Left cardiac atrium (tissue), 4 donors: ENCODE results near the gene POTEF. TPM values are rescaled to one million over a fixed set of nuclear protein-coding genes. Genes with fewer than 3 reads are reported as not detected.
A peak's percentile ranks its signal among the peaks of the same experiment; 100 is the strongest.
"Not testable (repeated sequence)": the region's sequence is repeated elsewhere in the genome, so short reads cannot be mapped to it uniquely, and the experiment has no call there.

ENCODE experiments used
- ATAC-seq, 2 donors: fragments of 200-7000 bp; cut with Tn5 transposase; one replicate each; pipeline ENCODE4 v1.9.1; 2020; ENCODE audit warnings: mild to moderate bottlenecking in 2 of 2, moderate library complexity in 2 of 2
- DNase-seq: peaks from one replicate; pipeline ENCODE4 v3.0.0-alpha.2; 2020
- intact Hi-C, 2 donors: fragments of 100-400 bp; cut with DNase I; formaldehyde crosslinking; loops; one replicate each; pipeline versions ENCODE4 v1.14.1 to v1.15.1; 2022 to 2023
- long read RNA-seq: library from polyadenylated mRNA; unstranded; transcript quantifications from one replicate; pipeline ENCODE4 v2.0.0, GENCODE V29; 2021
- total RNA-seq, 2 donors: library from RNA; stranded (reverse); fragmentation: NEBNext Ultra II Directional; extraction: Animal tissue kit (Norgen Biotek cat#: 25700); gene quantifications; one replicate each; pipeline ENCODE4 v1.2.1, GENCODE V29; 2021
- donor health status: DM: no; HTN: yes; CAD: no.
- donor health status: DM: no; HTN: yes; CAD: no; lungs with severe emphysema.
- donor health status: DM: yes; HTN: yes; CAD: no.
- donor health status: Dilated cardiomyopathy.

POTEF gene
- not detected for total RNA-seq
- long read RNA-seq = 0 reads

DNA sequence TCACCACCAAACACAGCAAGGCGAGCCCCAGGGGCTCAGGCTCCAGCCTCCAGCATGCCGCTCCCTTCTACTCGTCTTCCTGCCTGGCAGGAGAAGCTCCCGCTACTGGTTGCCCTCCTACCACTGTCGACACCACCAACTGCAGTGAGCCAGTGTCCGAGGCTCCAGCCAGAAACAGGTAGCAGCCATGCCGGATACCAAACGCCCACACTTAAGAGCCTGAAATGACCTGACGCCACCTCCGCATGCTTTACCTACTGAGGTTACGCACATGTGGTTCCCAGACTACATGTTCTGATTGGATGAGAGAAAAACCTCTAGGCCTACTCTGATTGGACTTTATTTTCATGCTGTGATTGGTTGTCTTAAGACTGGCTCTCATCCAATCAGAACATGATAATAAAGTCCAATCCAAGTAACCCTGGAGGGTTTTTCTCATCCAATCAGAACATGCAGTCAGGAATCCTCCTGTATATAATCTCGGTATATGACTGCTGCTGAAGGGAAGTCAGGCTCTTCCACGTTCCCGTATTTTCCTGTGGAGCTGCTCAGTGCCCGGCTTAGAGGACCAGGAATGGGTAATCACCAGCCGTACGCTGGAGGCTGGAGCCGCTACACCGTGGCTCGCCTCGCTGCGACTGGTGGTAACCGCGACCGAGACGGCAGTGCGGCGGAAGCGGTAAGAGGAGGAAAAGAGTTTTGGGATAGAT, at the start of gene POTEF:
Gene POTEF (minus strand): TSS at position 103 of the 710 bp plus-strand sequence. CDS start 8,707 bp downstream, outside the sequence.
- ATAC-seq, intact Hi-C loops, DNase-seq: not testable (repeated sequence)

- intact Hi-C loops, DNase-seq, ATAC-seq: not testable (repeated sequence)
These were observed 45.8 kb upstream of the POTEF start for GRCh38 chr2:130174866-130175265.

GRCh38 chr2:130169896-130170295, 40.9 kb upstream of the POTEF start:
- intact Hi-C loops = no loop called here
- ATAC-seq (no peak), DNase-seq (no peak)

DNA sequence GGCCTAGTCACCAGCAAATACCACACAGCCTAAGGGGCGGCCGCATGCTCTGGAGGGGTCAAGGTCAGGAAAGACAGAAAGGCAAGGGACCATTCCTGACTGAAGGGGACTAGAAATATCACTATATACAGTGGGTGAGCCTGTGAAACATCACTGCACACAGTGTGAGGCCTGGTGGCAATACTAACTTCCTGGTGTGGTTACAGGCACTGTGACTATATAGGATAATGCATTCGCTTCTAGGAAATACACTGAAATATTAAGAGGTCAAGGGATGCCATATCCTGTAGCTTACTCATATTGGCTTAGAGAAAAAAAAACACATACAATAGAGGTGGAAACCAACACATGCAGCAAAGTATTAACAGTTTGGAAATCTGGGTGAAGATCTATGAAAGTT, 40.1 kb upstream of the POTEF start:
- intact Hi-C loops, ATAC-seq, DNase-seq: not testable (repeated sequence)

DNA sequence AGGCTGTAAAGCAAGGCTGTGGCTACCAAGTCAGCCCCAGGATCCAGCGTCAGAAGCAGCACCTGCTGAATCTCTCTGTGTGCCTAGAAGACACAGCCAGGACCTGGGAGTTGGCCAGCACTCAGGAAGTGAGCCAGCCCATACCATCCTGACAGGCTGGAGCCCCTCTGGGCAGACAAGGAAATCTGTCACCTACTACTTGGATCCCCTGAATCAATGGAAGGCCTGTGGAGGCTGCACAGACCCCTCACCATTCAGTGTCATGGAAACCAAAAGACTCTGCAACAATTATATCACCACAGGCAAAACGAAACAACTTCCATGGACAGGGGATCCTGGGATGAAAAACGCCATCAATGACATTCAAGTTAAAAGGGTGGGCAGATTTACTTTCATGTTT, 37.6 kb upstream of the POTEF start:
- ATAC-seq, DNase-seq, intact Hi-C loops: not testable (repeated sequence)

DNA sequence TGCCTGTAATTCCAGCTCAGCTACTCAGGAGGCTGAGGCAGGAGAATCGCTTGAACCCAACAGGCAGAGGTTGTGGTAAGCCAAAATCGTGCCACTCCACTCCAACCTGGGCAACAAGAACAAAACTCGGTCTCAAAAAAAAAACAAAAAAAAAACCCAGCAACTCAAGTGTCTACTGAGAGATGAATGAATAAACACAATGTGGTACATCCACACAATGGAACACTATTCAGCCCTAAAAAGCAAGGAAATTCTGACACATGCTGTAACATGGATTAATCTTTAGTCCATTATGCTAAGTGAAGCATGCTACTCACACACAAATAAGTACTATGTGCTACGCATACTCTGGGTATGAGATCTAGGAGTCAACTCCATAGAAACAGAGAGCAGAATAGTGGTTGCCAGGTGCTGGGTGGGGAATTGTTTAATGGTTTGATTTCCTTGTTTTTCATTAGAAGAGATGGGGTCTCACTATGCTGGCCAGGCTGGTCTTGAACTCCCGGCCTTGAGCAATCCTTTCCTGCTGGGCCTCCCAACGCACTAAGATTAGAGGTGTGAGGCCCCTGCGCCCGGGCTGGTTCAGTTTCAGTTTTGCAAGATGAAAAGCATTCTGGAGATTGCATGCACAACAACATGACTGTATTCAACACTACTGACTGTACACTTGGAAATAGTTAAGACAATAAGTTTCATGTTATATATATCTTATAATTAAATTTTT, 36.4 kb upstream of the POTEF start:
- ATAC-seq = no peak
- intact Hi-C loops = no loop called here
- DNase-seq = no peak

GRCh38 chr2:130162968-130163367, 33.9 kb upstream of the POTEF start:
- DNase-seq = no peak
- no peak for ATAC-seq
- intact Hi-C loops = no loop called here

GRCh38 chr2:130162486-130162885, 33.5 kb upstream of the POTEF start:
- intact Hi-C loops, ATAC-seq, DNase-seq: not testable (repeated sequence)

- DNase-seq (peak; percentile 46), ATAC-seq (peak; percentile 75 to 81)
- intact Hi-C loops = not testable (repeated sequence)
These were observed 32.0 kb upstream of the POTEF start for GRCh38 chr2:130160838-130161705.

DNA sequence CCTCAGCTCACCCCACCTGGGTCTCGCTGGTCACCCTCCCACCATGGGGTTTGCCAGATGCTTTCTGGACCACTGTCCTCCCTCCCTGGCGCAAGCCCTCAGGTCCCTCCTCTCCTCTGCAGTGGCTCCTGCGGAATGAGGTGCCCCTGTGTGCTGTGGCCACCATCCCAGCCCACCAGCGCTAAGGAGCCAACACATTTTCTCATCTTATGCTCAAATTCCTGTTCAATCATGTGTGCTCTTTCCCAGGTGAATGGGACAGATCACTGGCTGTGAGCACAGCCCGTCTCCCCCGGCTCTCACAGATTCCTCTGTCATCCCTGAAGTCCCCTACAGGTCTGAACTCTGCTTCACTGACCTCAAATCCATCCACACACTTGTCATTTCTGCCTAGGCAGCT, 31.1 kb upstream of the POTEF start:
- intact Hi-C loops = no loop called here
- ATAC-seq = no peak
- no peak for DNase-seq

GRCh38 chr2:130159376-130159775, 30.4 kb upstream of the POTEF start:
- intact Hi-C loops = loop anchor here in 1 of 2 donors (5.0 kb wide), 1 partner anchor 173 kb away; no protein-coding TSS in a partner anchor
- not testable (repeated sequence) for DNase-seq, ATAC-seq

DNA sequence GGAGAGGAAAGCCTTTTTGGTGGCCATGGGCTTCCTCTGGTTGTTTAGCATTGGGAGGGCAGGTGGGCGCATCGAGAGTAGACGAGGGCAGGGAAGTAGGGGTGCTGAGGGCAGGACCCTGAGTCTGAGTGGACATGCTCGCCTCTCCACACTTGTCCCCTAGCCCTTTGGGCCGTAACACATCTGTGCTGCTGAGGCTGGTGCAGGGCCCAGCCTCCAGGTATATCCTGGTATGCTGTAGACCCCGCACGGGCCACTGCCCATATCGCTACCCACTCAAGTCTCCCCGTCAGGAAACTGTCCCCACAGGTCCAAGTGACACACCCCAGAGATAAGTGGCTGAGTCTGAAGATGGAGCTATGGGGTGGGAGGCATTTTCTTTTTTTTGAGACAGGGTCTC, 29.6 kb upstream of the POTEF start:
- no peak for DNase-seq
- intact Hi-C loops = loop anchor here in 1 of 2 donors (5.0 kb wide), 1 partner anchor 174 kb away; no protein-coding TSS in a partner anchor

DNA sequence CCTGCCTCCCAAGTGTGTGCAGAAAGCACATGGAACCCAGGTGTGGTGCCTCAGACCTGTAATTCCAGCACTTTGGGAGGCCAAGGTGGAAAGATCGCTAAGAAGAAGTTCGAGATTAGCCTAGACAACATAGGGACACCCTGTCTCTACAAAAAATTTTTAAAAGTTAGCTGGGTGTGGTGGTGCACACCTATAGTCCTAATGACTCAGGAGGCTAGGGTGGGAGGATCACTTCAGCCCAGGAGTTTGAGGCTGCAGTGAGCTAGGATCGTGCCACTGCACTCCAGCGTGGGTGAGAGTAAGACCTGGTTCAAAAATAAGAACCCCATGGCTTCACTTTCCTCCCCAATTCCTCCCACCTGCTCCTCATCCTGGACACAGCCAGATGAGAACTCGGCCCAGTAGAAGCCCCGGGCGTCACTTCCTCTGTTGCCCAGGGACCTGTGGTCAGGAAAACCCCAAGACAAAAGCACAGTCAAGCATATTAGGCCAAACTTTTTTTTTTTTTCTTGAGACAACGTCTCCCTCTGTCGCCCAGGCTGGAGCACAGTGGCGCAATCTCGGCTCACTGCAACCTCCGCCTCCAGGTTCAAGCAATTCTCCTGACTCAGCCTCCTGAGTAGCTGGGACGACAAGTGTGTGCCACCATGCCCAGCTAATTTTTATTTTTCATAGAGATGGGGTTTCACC, 28.9 kb upstream of the POTEF start:
- intact Hi-C loops = loop anchor here in 1 of 2 donors (5.0 kb wide), 1 partner anchor 174 kb away; no protein-coding TSS in a partner anchor
- not testable (repeated sequence) for ATAC-seq

More for the DNA sequence above, 29.6 kb upstream of the POTEF start:
- no peak for ATAC-seq

DNA sequence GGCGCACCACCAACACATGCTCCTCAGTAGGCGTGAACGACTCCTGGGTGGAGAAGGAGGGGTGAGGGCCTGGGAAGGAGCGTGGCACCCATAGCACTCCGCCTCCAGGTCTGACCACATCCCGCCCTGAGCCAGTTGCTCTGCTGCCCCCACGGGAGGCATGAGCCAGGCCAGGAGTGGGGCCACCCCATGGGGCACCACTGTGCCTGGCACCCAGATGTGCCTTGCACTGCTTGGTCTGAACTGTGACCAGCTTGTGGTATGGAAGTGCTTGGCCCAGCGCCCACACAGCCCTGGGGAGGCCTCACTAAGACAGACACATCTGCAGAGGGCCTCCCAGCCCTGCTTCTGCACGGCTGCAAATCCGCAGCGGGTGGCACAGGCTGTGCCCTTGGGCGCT, 28.3 kb upstream of the POTEF start:
- not testable (repeated sequence) for ATAC-seq
- peak; percentile 21 for DNase-seq
- intact Hi-C loops = loop anchor here in 1 of 2 donors (5.0 kb wide), 1 partner anchor 175 kb away; no protein-coding TSS in a partner anchor

More for the DNA sequence above, 28.9 kb upstream of the POTEF start:
- DNase-seq = not testable (repeated sequence)

DNA sequence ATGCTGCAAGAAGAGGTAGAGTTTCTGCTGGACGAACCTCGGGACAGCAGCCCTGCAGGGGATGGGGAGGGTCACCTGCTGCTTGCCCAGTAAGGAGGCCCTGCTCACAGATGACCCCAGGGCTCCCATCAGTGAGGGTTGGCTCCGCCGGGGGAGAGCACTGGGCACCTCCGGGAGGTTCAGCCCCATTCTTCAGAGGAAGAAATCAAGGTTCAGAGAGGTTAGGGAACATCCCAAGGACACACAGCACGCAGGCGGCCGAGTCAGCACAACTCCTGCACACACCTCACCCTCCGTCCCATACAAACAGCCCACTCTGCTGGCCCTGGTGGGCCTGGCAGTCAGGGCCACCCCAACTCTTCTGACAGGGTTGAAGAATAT, 27.6 kb upstream of the POTEF start:
- peak; percentile 9 for DNase-seq
- intact Hi-C loops = loop anchor here in 1 of 2 donors (5.0 kb wide), 1 partner anchor 176 kb away; no protein-coding TSS in a partner anchor
- no peak for ATAC-seq

- intact Hi-C loops = loop anchor here in 1 of 2 donors (5.0 kb wide), 1 partner anchor 176 kb away; no protein-coding TSS in a partner anchor
- DNase-seq (peak; percentile 48), ATAC-seq (peak; percentile 46 to 47)
These were observed 27.1 kb upstream of the POTEF start for GRCh38 chr2:130155956-130156623.
